Keratinocyte (primary cell): ENCODE results near the gene OR51L1. TPM values are rescaled to one million over a fixed set of nuclear protein-coding genes. Genes with fewer than 3 reads are reported as not detected.

ENCODE experiments used
- DNase-seq: peaks from one replicate; pipeline ENCODE4 v3.0.0-alpha.2; 2011; ENCODE audit warnings: low read depth, missing footprints, low spot score
- FAIRE-seq: peaks from 2 replicates; lab custom pipeline; 2011; peaks lifted over from hg19 to GRCh38; lab: Jason Lieb, UNC
- H2AFZ ChIP-seq: 2 replicates; pipeline ENCODE4 v1.6.0; 2012; ENCODE audit warnings: low read length, control low read depth, inconsistent platforms; ENCODE audit not compliant: control insufficient read depth
- H3K27ac ChIP-seq: 2 replicates; pipeline ENCODE4 v1.5.1; 2011; ENCODE audit warnings: low read length; ENCODE audit not compliant: control insufficient read depth, insufficient read depth
- H3K27me3 ChIP-seq: 3 replicates; pipeline ENCODE4 v1.6.0; 2011; ENCODE audit warnings: low read length; ENCODE audit not compliant: control insufficient read depth, insufficient read depth; ENCODE audit errors: extremely low read depth
- H3K36me3 ChIP-seq, 2 experiments: 2 replicates in 1 of 2; 3 replicates in 1 of 2; pipeline ENCODE4 v1.5.1; 2011; ENCODE audit warnings: low read length in 2 of 2, mild to moderate bottlenecking in 1 of 2; ENCODE audit not compliant: control insufficient read depth in 2 of 2, insufficient read depth in 2 of 2; ENCODE audit errors: extremely low read depth in 1 of 2
- H3K4me1 ChIP-seq: 3 replicates; pipeline ENCODE4 v1.5.1; 2011; ENCODE audit warnings: low read length; ENCODE audit not compliant: control insufficient read depth, insufficient read depth; ENCODE audit errors: extremely low read depth
- H3K4me2 ChIP-seq: 3 replicates; pipeline ENCODE4 v1.6.0; 2011; ENCODE audit warnings: low read depth, low read length; ENCODE audit not compliant: control insufficient read depth, insufficient read depth; ENCODE audit errors: extremely low read depth
- H3K4me3 ChIP-seq, 3 experiments: fragments of 200-600 bp in 1 of 3; sonication (generic) in 1 of 3; 2 replicates in 2 of 3; 3 replicates in 1 of 3; pipeline ENCODE4 v1.5.1; 2011 to 2016; ENCODE audit warnings: low read length in 3 of 3, mild to moderate bottlenecking in 3 of 3, control low read depth in 2 of 3, inconsistent platforms in 1 of 3, low read depth in 1 of 3, mixed read lengths in 1 of 3, mixed run types in 1 of 3, moderate library complexity in 1 of 3; ENCODE audit not compliant: control insufficient read depth in 2 of 3, insufficient read depth in 2 of 3; ENCODE audit errors: extremely low read depth in 1 of 3
- H3K79me2 ChIP-seq: 2 replicates; pipeline ENCODE4 v1.6.0; 2012; ENCODE audit warnings: low read length; ENCODE audit not compliant: control insufficient read depth, insufficient read depth
- H3K9ac ChIP-seq: 3 replicates; pipeline ENCODE4 v1.6.0; 2011; ENCODE audit warnings: low read length; ENCODE audit not compliant: control insufficient read depth, insufficient read depth; ENCODE audit errors: extremely low read depth
- H3K9me1 ChIP-seq: 3 replicates; pipeline ENCODE4 v1.6.0; 2011; ENCODE audit warnings: low read length; ENCODE audit not compliant: control insufficient read depth, insufficient read depth; ENCODE audit errors: extremely low read depth
- H3K9me3 ChIP-seq: 2 replicates; pipeline ENCODE4 v1.5.1; 2012; ENCODE audit warnings: low read depth, low read length; ENCODE audit not compliant: control insufficient read depth
- H4K20me1 ChIP-seq: 3 replicates; pipeline ENCODE4 v1.6.0; 2011; ENCODE audit warnings: low read length; ENCODE audit not compliant: control insufficient read depth, insufficient read depth; ENCODE audit errors: extremely low read depth
- CTCF ChIP-seq, 3 experiments: IDR thresholded peaks in 1 of 3; conservative IDR thresholded peaks in 1 of 3; optimal IDR thresholded peaks in 1 of 3; 2 replicates in 2 of 3; 3 replicates in 1 of 3; pipeline versions ENCODE3 to v1.5.1; 2011; ENCODE audit warnings: low read length in 3 of 3, mild to moderate bottlenecking in 3 of 3, moderate library complexity in 2 of 3, control low read depth in 1 of 3, inconsistent platforms in 1 of 3; ENCODE audit not compliant: insufficient read depth in 2 of 3; ENCODE audit errors: extremely low read depth in 1 of 3
- EZH2 ChIP-seq: IDR thresholded peaks from one replicate; pipeline ENCODE4 v1.6.1; 2012; ENCODE audit warnings: inconsistent platforms, mild to moderate bottlenecking, low read length, moderate library complexity
- dilution Hi-C: fragments of 300-500 bp; cut with MboI; formaldehyde crosslinking; loops from one replicate; pipeline ENCODE4 v1.7.0; 2020; ENCODE audit warnings: low sequenced_read_pairs; ENCODE audit not compliant: extremely low pct_ligation_motif_present
- polyA plus RNA-seq, 5 experiments: library from polyadenylated mRNA; depleted of rRNA in 3 of 5; stranded (reverse) in 3 of 5; stranded (forward) in 1 of 5; unstranded in 1 of 5; fragments of >200 nt; gene quantifications; 1 replicate in 1 of 5; 2 replicates in 3 of 5; 3 replicates in 1 of 5; pipeline versions ENCODE4 v1.2.1 to v1.2.3, GENCODE V29; 2011 to 2012; ENCODE audit warnings: missing spikeins in 2 of 5, low read depth in 1 of 5, low replicate concordance in 1 of 5

OR51L1 gene
- polyA plus RNA-seq, 1 donor (not counting 4 experiments of a cell fraction or from before 2014, with no cell fraction given) = not detected

GRCh38 chr11:5043380-5043779 is 48.7 kb downstream of the OR51L1 start:
- dilution Hi-C loops = no loop called here
- no peaks in the 10 kb centered on the region for H3K4me1 ChIP-seq
- H3K4me2 ChIP-seq = no peak overlapping the region
- H3K9me3 ChIP-seq = no peaks in the 10 kb centered on the region
- H4K20me1 ChIP-seq = no peaks in the 10 kb centered on the region
- no peak overlapping the region for H3K27ac ChIP-seq
- DNase-seq (no peak), FAIRE-seq (no peak)
- no peak for TF ChIP-seq EZH2
- no peak overlapping the region for H3K4me3 ChIP-seq
- H3K9me1 ChIP-seq = no peaks in the 10 kb centered on the region
- no peaks in the 10 kb centered on the region for H3K27me3 ChIP-seq
- H3K36me3 ChIP-seq = no peaks in the 10 kb centered on the region
- H3K9ac ChIP-seq = no peak overlapping the region
- H2AFZ ChIP-seq = no peak overlapping the region
- H3K79me2 ChIP-seq = no peaks in the 10 kb centered on the region

GRCh38 chr11:5046226-5046625 is 51.6 kb downstream of the OR51L1 start, which contains the start of gene OR52J3:
OR52J3 (plus strand) TSS chr11:5046526; CDS start chr11:5046526, 0 bp downstream.
- H3K79me2 ChIP-seq = no peaks in the 10 kb centered on the region
- H3K4me2 ChIP-seq = no peak within 1 kb of the TSS
- no peak within 1 kb of the TSS for H3K4me3 ChIP-seq
- H3K36me3 ChIP-seq = no peaks in the 10 kb centered on the region
- TF ChIP-seq CTCF (optimal IDR thresholded peaks at IDR 0.05 in 1 of 3, IDR thresholded peaks at IDR 0.05 in 1 of 3, conservative IDR thresholded peaks at IDR 0.05 in 1 of 3; ENCODE audit: extremely low read depth in 1 of 3, insufficient read depth in 2 of 3, low read length in 3 of 3) (no peak), EZH2 (no peak)
- no peaks in the 10 kb centered on the region for H3K27me3 ChIP-seq
- dilution Hi-C loops = no loop called here
- no peak for FAIRE-seq
- DNase-seq = no peak
- no peaks in the 10 kb centered on the region for H4K20me1 ChIP-seq
- H2AFZ ChIP-seq = no peak within 1 kb of the TSS
- H3K27ac ChIP-seq = no peak within 1 kb of the TSS
- H3K4me1 ChIP-seq = no peaks in the 10 kb centered on the region
- H3K9ac ChIP-seq = no peak within 1 kb of the TSS
- no peaks in the 10 kb centered on the region for H3K9me1 ChIP-seq
- H3K9me3 ChIP-seq = no peaks in the 10 kb centered on the region

GRCh38 chr11:5046754-5047330 is 52.2 kb downstream of the OR51L1 start:
- Histone ChIP-seq H4K20me1 (no peaks in the 10 kb centered on the region), H3K36me3 (no peaks in the 10 kb centered on the region), H2AFZ (no peak overlapping the region), H3K4me3 (no peak overlapping the region), H3K4me1 (no peaks in the 10 kb centered on the region), H3K27ac (no peak overlapping the region), H3K9me1 (no peaks in the 10 kb centered on the region), H3K27me3 (no peaks in the 10 kb centered on the region), H3K4me2 (no peak overlapping the region), H3K9me3 (no peaks in the 10 kb centered on the region), H3K79me2 (no peaks in the 10 kb centered on the region), H3K9ac (no peak overlapping the region)
- FAIRE-seq (no peak), DNase-seq (no peak)
- TF ChIP-seq EZH2 (no peak), CTCF (optimal IDR thresholded peaks at IDR 0.05 in 1 of 3, IDR thresholded peaks at IDR 0.05 in 1 of 3, conservative IDR thresholded peaks at IDR 0.05 in 1 of 3; ENCODE audit: extremely low read depth in 1 of 3, insufficient read depth in 2 of 3, low read length in 3 of 3) (no peak)
- dilution Hi-C loops = no loop called here
